ACHN (cell line): ENCODE results near the gene KCNMB2.

ENCODE experiments used
- DNase-seq: peaks from one replicate; pipeline ENCODE4 v3.0.0-alpha.2; 2015
- in situ Hi-C: cut with HindIII; loops from 2 replicates; pipeline ENCODE4 v1.10.0; 2017; ENCODE audit warnings: low sequenced_read_pairs, low pct_ligation_motif_present, low pct_unique_long_range_greater_than_20kb

The KCNMB2 gene

GRCh38 chr3:178822722-178823121 lies 286.5 kb downstream of the KCNMB2 start:
- DNase-seq, result no peak
- in situ Hi-C loops, result no loop called here

- no peak for DNase-seq
Measured at GRCh38 chr3:178823150-178823549, 286.9 kb downstream of the KCNMB2 start.

GRCh38 chr3:178823591-178824246 lies 287.5 kb downstream of the KCNMB2 start:
- DNase-seq, result no peak
- in situ Hi-C loops, result no loop called here

More at GRCh38 chr3:178823150-178823549, 286.9 kb downstream of the KCNMB2 start:
- in situ Hi-C loops, result no loop called here

GRCh38 chr3:178826435-178827123 lies 290.3 kb downstream of the KCNMB2 start:
- no peak for DNase-seq
- in situ Hi-C loops, result no loop called here

GRCh38 chr3:178827285-178827856 lies 291.1 kb downstream of the KCNMB2 start:
- DNase-seq, result no peak
- in situ Hi-C loops, result no loop called here

GRCh38 chr3:178833695-178834094 lies 297.5 kb downstream of the KCNMB2 start:
- no peak for DNase-seq
- in situ Hi-C loops, result no loop called here

GRCh38 chr3:178835033-178835432 lies 298.8 kb downstream of the KCNMB2 start:
- no peak for DNase-seq
- in situ Hi-C loops, result no loop called here

GRCh38 chr3:178837512-178837911 lies 301.3 kb downstream of the KCNMB2 start:
- DNase-seq, result no peak
- in situ Hi-C loops, result no loop called here

- no peak for DNase-seq
- in situ Hi-C loops, result no loop called here
Measured at GRCh38 chr3:178840586-178840985, 304.4 kb downstream of the KCNMB2 start.

GRCh38 chr3:178841011-178841410 lies 304.8 kb downstream of the KCNMB2 start:
- in situ Hi-C loops, result no loop called here

GRCh38 chr3:178844916-178845315 lies 308.7 kb downstream of the KCNMB2 start:
- no peak for DNase-seq
- in situ Hi-C loops, result no loop called here

More at GRCh38 chr3:178841011-178841410, 304.8 kb downstream of the KCNMB2 start:
- no peak for DNase-seq

GRCh38 chr3:178845420-178846118 lies 309.3 kb downstream of the KCNMB2 start:
- no peak for DNase-seq
- in situ Hi-C loops, result no loop called here

- in situ Hi-C loops, result no loop called here
- DNase-seq, result no peak
Measured at GRCh38 chr3:178847190-178847589, 311.0 kb downstream of the KCNMB2 start.

- in situ Hi-C loops, result no loop called here
- no peak for DNase-seq
Measured at GRCh38 chr3:178849199-178849910, 313.1 kb downstream of the KCNMB2 start.

GRCh38 chr3:178850450-178851190 lies 314.4 kb downstream of the KCNMB2 start:
- no peak for DNase-seq
- in situ Hi-C loops, result no loop called here

- no peak for DNase-seq
- in situ Hi-C loops, result no loop called here
Measured at GRCh38 chr3:178851564-178851963, 315.3 kb downstream of the KCNMB2 start.

- no peak for DNase-seq
- in situ Hi-C loops, result no loop called here
Measured at GRCh38 chr3:178856804-178857203, 320.6 kb downstream of the KCNMB2 start.

GRCh38 chr3:178859386-178859785 lies 323.1 kb downstream of the KCNMB2 start:
- no peak for DNase-seq

More at GRCh38 chr3:178859386-178859785, 323.1 kb downstream of the KCNMB2 start:
- in situ Hi-C loops, result no loop called here
